Measurements from ENCODE around the gene TSSK6. TPM values are rescaled to one million over a fixed set of nuclear protein-coding genes. Genes with fewer than 3 reads are reported as not detected.

Gene TSSK6
- total and polyA plus RNA-seq, 11 donors, result 0.28 to 1.0 (median 0.54) TPM

DNA sequence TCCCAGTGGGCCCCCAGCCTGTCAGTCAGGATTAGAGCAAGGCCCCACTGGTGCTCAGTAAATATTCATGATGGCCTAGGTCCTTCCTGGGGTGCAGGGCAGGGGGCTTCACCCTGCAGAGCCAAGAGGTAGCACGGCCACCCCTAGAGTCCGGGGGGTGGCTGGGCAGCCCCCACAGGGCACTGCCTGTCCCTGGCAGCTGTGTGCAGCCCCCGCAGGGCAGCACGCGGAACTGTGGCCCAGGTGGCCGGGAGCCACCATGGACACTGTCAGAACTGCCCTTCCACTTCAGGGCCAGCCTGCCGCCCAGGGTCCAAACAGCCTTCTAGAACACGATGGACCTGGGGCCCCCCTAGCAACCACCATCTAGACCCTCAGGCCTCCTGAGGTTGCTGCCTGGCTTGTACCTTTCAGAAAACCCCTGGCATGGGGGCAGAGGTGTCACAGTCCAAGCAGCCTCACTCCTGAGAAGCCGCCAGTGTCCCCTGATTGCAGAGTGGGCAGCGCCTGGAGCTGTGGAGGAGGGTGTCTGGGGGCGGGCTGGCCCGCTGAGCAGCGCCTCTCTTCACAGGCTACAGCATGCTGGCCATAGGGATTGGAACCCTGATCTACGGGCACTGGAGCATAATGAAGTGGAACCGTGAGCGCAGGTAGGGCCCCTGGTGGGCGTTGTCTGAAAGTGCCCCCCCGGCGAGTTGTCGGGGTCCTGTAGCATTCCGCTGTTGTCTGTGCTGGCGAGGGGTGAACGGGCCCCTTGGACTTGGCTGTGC, 10.4 kb upstream of the TSSK6 start:
- WGBS, 4 donors, result 82 to 91% (median 86%) methylated on average over 20 to 23 of the region's 23 CpGs
- Histone ChIP-seq H3K9me3 (no peaks in the 10 kb centered on the region), H3K4me1 (peaks cover 0 to 24% (median 3%) of the 10 kb centered on the region in 12 donors), H3K27ac (no peak overlapping the region), H3K36me3 (peaks cover 0 to 53% (median 36%) of the 10 kb centered on the region in 9 donors), H3K4me3 (no peak overlapping the region), H3K27me3 (no peaks in the 10 kb centered on the region)
- no peak for DNase-seq
- TF ChIP-seq POLR2A (IDR thresholded peaks at IDR 0.05), result no peak
- TF ChIP-seq, protein P1, sequence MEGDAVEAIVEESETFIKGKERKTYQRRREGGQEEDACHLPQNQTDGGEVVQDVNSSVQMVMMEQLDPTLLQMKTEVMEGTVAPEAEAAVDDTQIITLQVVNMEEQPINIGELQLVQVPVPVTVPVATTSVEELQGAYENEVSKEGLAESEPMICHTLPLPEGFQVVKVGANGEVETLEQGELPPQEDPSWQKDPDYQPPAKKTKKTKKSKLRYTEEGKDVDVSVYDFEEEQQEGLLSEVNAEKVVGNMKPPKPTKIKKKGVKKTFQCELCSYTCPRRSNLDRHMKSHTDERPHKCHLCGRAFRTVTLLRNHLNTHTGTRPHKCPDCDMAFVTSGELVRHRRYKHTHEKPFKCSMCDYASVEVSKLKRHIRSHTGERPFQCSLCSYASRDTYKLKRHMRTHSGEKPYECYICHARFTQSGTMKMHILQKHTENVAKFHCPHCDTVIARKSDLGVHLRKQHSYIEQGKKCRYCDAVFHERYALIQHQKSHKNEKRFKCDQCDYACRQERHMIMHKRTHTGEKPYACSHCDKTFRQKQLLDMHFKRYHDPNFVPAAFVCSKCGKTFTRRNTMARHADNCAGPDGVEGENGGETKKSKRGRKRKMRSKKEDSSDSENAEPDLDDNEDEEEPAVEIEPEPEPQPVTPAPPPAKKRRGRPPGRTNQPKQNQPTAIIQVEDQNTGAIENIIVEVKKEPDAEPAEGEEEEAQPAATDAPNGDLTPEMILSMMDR (IDR thresholded peaks at IDR 0.05), result no peak
- intact Hi-C loops (cut with DNase I), result no loop called here
- ATAC-seq, result peak in 2 of 4 donors; percentile 1 to 2

DNA sequence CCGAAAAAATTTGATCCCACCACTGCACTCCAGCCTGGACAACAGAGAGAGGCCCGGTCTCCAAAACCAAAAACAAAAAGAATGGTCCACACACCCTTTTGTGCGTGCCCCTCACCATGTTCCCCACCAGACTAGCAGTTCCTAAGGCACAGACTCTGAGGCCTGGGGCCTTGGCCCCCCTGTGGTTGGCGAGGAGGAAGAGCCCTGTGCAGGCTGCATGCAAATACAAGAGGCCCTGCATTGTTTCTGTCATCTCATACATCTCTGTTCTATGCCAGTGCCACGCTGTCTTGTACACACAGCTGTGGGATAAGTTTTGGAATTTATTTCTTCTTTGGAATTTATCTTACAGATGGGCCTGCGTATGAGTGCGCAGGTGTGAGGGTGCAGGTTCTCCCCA, 8.7 kb upstream of the TSSK6 start:
- Histone ChIP-seq H3K4me3 (no peak overlapping the region), H3K36me3 (peaks cover 0 to 70% (median 47%) of the 10 kb centered on the region in 9 donors), H3K4me1 (peaks cover 0 to 36% (median 6%) of the 10 kb centered on the region in 12 donors), H3K27ac (no peak overlapping the region), H3K9me3 (no peaks in the 10 kb centered on the region), H3K27me3 (no peaks in the 10 kb centered on the region)
- TF ChIP-seq POLR2A (IDR thresholded peaks at IDR 0.05), result no peak
- TF ChIP-seq, protein P1 (IDR thresholded peaks at IDR 0.05), result no peak
- WGBS, 4 donors, result 80 to 94% (median 90%) methylated on average over 7 of the region's 7 CpGs
- no peak for ATAC-seq
- DNase-seq, result no peak
- intact Hi-C loops (cut with DNase I), result no loop called here

DNA sequence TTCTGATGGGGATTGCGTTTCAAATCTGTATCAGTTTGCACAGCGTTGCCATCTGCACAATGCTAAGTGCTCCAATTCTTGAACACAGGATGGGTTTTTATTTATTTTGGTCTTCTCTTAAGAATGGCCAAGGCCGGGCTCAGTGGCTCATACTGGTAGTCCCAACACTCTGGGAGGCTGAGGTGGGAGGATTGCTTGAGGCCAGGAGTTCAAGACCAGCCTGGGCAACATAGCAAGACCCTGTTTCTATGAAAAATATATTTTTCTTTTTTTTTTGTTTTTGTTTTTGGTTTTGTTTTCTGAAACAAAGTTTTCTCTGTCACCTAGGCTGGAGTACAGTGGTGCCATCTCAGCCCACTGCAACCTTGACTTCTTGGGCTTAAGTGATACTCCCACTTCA, 7.8 kb upstream of the TSSK6 start:
- H3K27ac ChIP-seq, result no peak overlapping the region
- H3K9me3 ChIP-seq, result no peaks in the 10 kb centered on the region
- H3K36me3 ChIP-seq, result peaks cover 0 to 66% (median 43%) of the 10 kb centered on the region in 9 donors
- peaks cover 0 to 34% (median 7%) of the 10 kb centered on the region in 12 donors for H3K4me1 ChIP-seq
- WGBS, 4 donors, result 84 to 92% (median 88%) methylated on average over 3 of the region's 3 CpGs
- H3K27me3 ChIP-seq, result no peaks in the 10 kb centered on the region
- DNase-seq, result no peak
- H3K4me3 ChIP-seq, result no peak overlapping the region
- intact Hi-C loops (cut with DNase I), result no loop called here
- TF ChIP-seq, protein P1 (IDR thresholded peaks at IDR 0.05), result no peak
- no peak for TF ChIP-seq POLR2A (IDR thresholded peaks at IDR 0.05)
- ATAC-seq, result no peak

DNA sequence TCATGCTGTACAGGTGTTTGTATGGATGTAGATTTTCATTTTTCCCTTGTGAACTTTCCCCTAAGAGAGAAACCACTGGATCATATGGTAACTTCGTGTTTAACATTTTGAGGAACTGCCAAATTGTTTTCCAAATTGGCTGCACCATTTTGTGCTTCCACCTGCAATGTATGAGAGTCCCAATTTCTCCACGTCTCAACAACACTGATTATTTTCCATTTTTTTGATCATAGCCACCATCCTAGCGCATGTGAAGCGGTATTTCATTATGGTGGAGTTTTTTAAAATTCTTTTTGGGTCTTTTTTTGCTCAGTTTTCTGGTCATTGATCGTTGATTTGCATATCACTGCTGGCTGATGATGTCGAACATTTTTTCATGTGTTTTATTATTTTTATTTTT, 5.6 kb upstream of the TSSK6 start:
- H3K4me1 ChIP-seq, result peaks cover 0 to 46% (median 22%) of the 10 kb centered on the region in 12 donors
- no peaks in the 10 kb centered on the region for H3K9me3 ChIP-seq
- intact Hi-C loops (cut with DNase I), result no loop called here

More for the DNA sequence above, 5.6 kb upstream of the TSSK6 start:
- no peak overlapping the region for H3K4me3 ChIP-seq
- WGBS, 4 donors, result 76 to 82% (median 78%) methylated on average over 6 of the region's 6 CpGs
- H3K36me3 ChIP-seq, result peaks cover 0 to 47% (median 29%) of the 10 kb centered on the region in 9 donors
- no peaks in the 10 kb centered on the region for H3K27me3 ChIP-seq
- no peak for ATAC-seq
- TF ChIP-seq, protein P1 (IDR thresholded peaks at IDR 0.05), result no peak
- no peak for TF ChIP-seq POLR2A (IDR thresholded peaks at IDR 0.05)
- H3K27ac ChIP-seq, result no peak overlapping the region
- DNase-seq, result no peak
